ENCODE results near the gene ISCU.

Gene ISCU

DNA sequence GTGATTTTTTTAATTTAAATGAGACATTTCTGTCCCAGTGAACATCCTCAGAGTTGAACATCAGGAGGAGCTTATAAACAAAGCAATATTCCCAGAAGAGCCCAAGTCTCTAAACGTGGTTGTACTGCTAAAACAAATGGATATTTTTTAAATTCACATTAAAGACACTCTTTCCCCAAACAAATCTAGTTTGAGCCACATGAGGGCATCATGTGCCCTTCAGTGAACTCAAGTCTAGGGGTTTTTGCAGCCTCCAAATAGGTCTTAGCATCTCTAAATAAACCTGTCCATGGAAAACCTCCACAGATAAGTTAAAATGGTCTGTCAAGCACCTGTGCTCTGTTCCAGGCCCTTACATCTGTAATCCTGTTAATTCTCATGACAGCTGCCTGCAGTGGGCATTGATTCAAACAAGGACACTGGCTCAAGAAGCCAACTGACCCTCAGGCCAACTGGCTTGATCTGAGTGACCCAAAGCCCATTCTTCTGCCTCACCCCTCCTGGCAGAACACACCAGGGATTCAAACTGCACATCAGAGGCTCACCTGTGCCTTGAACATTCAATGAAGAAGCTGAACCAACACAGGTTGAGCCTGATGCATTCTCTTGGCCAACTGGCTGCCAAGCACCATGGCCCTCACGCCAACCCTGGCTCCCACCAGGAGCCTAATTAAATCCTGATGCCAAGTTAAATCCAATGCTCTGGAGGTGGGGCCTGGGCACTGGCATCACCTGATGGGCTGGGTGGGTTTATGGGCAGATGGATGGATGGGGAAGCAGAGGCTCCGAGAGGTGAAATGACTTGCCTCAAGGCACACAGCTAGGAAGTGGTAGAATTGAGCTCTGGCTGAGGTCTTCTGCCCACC is 8.6 kb downstream of the ISCU start:
- peak; percentile 71 for ATAC-seq
- TF ChIP-seq SNAI2 (CRISPR knock-in tag; IDR thresholded peaks at IDR 0.05) (no peak), RARB (CRISPR knock-in tag; IDR thresholded peaks at IDR 0.05) (no peak), BACH2 (CRISPR knock-in tag; IDR thresholded peaks at IDR 0.05; ENCODE audit: borderline replicate concordance) (no peak), ZC3H10 (CRISPR knock-in tag; IDR thresholded peaks at IDR 0.05) (no peak), TOX (CRISPR knock-in tag; IDR thresholded peaks at IDR 0.05; ENCODE audit: borderline replicate concordance) (no peak), ZFP3 (CRISPR knock-in tag; IDR thresholded peaks at IDR 0.05) (no peak), ISL1 (CRISPR knock-in tag; IDR thresholded peaks at IDR 0.05) (no peak), ZFP30 (CRISPR knock-in tag; IDR thresholded peaks at IDR 0.05) (no peak)
- TF ChIP-seq, protein P1, sequence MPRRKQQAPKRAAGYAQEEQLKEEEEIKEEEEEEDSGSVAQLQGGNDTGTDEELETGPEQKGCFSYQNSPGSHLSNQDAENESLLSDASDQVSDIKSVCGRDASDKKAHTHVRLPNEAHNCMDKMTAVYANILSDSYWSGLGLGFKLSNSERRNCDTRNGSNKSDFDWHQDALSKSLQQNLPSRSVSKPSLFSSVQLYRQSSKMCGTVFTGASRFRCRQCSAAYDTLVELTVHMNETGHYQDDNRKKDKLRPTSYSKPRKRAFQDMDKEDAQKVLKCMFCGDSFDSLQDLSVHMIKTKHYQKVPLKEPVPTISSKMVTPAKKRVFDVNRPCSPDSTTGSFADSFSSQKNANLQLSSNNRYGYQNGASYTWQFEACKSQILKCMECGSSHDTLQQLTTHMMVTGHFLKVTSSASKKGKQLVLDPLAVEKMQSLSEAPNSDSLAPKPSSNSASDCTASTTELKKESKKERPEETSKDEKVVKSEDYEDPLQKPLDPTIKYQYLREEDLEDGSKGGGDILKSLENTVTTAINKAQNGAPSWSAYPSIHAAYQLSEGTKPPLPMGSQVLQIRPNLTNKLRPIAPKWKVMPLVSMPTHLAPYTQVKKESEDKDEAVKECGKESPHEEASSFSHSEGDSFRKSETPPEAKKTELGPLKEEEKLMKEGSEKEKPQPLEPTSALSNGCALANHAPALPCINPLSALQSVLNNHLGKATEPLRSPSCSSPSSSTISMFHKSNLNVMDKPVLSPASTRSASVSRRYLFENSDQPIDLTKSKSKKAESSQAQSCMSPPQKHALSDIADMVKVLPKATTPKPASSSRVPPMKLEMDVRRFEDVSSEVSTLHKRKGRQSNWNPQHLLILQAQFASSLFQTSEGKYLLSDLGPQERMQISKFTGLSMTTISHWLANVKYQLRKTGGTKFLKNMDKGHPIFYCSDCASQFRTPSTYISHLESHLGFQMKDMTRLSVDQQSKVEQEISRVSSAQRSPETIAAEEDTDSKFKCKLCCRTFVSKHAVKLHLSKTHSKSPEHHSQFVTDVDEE (CRISPR knock-in tag; IDR thresholded peaks at IDR 0.05): no peak
- TF ChIP-seq, protein P2, sequence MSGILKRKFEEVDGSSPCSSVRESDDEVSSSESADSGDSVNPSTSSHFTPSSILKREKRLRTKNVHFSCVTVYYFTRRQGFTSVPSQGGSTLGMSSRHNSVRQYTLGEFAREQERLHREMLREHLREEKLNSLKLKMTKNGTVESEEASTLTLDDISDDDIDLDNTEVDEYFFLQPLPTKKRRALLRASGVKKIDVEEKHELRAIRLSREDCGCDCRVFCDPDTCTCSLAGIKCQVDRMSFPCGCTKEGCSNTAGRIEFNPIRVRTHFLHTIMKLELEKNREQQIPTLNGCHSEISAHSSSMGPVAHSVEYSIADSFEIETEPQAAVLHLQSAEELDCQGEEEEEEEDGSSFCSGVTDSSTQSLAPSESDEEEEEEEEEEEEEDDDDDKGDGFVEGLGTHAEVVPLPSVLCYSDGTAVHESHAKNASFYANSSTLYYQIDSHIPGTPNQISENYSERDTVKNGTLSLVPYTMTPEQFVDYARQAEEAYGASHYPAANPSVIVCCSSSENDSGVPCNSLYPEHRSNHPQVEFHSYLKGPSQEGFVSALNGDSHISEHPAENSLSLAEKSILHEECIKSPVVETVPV (CRISPR knock-in tag; IDR thresholded peaks at IDR 0.05): no peak
- TF ChIP-seq, protein P3, sequence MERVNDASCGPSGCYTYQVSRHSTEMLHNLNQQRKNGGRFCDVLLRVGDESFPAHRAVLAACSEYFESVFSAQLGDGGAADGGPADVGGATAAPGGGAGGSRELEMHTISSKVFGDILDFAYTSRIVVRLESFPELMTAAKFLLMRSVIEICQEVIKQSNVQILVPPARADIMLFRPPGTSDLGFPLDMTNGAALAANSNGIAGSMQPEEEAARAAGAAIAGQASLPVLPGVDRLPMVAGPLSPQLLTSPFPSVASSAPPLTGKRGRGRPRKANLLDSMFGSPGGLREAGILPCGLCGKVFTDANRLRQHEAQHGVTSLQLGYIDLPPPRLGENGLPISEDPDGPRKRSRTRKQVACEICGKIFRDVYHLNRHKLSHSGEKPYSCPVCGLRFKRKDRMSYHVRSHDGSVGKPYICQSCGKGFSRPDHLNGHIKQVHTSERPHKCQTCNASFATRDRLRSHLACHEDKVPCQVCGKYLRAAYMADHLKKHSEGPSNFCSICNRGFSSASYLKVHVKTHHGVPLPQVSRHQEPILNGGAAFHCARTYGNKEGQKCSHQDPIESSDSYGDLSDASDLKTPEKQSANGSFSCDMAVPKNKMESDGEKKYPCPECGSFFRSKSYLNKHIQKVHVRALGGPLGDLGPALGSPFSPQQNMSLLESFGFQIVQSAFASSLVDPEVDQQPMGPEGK (CRISPR knock-in tag; IDR thresholded peaks at IDR 0.05; ENCODE audit: borderline replicate concordance): no peak

DNA sequence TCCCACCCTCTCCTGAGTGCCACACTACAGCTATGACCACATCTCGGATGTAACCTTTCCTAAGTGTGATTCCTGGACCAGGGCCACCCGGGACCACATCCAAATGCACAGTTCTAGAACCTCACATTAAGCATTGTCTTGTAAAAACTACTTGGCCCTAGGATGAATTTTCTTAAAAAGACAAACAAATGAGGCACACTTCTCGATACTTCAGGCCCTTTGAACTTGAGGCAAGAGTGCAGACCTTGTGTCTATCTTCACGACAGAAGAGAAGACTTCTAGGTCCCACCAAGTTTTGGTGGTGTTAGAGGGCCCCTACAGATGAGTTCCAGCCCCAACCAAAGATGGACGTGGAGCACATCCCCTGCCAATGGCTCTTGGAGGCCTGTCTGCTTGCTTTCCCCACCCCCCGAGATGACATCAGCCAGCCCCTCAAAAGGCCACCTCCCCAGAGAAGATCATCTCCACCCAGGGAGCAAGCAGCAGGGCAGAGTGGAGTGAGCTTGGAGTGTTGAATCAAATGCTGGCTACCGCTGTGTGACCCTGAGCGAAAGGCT is 9.3 kb downstream of the ISCU start:
- no peak for TF ChIP-seq TOX (CRISPR knock-in tag; IDR thresholded peaks at IDR 0.05; ENCODE audit: borderline replicate concordance)
- ATAC-seq: no peak

DNA sequence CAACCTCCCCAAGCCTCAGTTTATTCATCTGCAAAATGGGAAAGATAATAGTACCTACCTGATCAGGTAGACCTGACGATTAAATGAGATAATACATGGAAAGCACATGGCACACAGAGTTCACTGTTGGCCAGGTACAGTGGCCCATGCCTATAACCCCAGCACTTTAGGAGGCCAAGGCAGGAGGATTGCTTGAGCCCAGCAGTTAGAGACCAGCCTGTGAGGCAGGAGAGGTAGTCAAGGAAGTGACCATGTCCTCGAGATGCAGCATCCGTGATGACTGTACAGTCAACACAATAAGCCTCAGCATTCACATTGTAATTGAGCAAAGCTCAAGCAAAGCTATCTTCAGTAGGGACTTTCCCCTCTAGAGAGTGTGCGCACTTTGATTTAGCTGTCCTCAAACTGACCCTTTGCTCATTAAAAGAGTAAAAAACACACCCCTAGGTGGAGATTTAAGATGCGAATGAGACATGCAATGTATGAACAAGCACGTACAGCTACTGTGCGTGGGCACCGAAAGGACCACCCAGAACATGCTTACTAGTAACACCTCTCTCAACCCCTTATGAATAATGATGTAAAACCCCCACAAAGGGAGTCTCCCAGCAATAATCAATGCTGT is 9.9 kb downstream of the ISCU start:
- ATAC-seq: no peak
- TF ChIP-seq ZNF70 (CRISPR knock-in tag; IDR thresholded peaks at IDR 0.05) (no peak), GLIS3 (CRISPR knock-in tag; IDR thresholded peaks at IDR 0.05) (no peak), SNAI2 (CRISPR knock-in tag; IDR thresholded peaks at IDR 0.05) (no peak)
- TF ChIP-seq, protein P4, sequence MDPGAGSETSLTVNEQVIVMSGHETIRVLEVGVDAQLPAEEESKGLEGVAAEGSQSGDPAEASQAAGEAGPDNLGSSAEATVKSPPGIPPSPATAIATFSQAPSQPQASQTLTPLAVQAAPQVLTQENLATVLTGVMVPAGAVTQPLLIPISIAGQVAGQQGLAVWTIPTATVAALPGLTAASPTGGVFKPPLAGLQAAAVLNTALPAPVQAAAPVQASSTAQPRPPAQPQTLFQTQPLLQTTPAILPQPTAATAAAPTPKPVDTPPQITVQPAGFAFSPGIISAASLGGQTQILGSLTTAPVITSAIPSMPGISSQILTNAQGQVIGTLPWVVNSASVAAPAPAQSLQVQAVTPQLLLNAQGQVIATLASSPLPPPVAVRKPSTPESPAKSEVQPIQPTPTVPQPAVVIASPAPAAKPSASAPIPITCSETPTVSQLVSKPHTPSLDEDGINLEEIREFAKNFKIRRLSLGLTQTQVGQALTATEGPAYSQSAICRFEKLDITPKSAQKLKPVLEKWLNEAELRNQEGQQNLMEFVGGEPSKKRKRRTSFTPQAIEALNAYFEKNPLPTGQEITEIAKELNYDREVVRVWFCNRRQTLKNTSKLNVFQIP (CRISPR knock-in tag; IDR thresholded peaks at IDR 0.05; ENCODE audit: borderline replicate concordance, low read depth): no peak
- TF ChIP-seq, protein P2 (CRISPR knock-in tag; IDR thresholded peaks at IDR 0.05): no peak

DNA sequence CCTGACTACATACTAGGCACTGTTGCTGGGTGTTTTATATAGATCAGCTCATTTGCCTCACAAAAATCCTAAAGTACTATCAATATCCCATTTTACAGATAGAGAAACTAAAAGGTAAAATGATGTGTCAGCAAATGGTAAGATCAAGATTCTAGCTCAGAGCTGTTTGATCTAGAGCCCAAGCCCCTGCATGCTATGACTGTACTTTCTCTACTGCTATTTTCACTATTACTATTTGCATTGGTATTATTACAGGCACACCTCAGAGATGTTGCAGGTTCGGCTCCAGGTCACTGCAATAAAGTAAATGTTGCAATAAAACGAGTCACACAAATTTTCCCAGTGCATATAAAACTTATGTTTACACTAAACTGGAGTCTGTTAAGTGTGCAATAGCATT is 10.9 kb downstream of the ISCU start:
- no peak for ATAC-seq
- TF ChIP-seq OSR1 (CRISPR knock-in tag; IDR thresholded peaks at IDR 0.05) (no peak), ZNF8 (CRISPR knock-in tag; IDR thresholded peaks at IDR 0.05) (no peak), ZNF565 (CRISPR knock-in tag; conservative IDR thresholded peaks at IDR 0.05; ENCODE audit: low read depth) (no peak), BACH2 (CRISPR knock-in tag; IDR thresholded peaks at IDR 0.05; ENCODE audit: borderline replicate concordance) (no peak), PPARA (CRISPR knock-in tag; IDR thresholded peaks at IDR 0.05; ENCODE audit: borderline replicate concordance) (no peak), CSDC2 (CRISPR knock-in tag; IDR thresholded peaks at IDR 0.05) (no peak), ZFP3 (CRISPR knock-in tag; IDR thresholded peaks at IDR 0.05) (no peak), SNAI2 (CRISPR knock-in tag; IDR thresholded peaks at IDR 0.05) (no peak), ARNTL (CRISPR knock-in tag; IDR thresholded peaks at IDR 0.05; ENCODE audit: borderline replicate concordance, low read depth) (no peak)
- TF ChIP-seq, protein P4 (CRISPR knock-in tag; IDR thresholded peaks at IDR 0.05; ENCODE audit: borderline replicate concordance, low read depth): no peak
- TF ChIP-seq, protein P5, sequence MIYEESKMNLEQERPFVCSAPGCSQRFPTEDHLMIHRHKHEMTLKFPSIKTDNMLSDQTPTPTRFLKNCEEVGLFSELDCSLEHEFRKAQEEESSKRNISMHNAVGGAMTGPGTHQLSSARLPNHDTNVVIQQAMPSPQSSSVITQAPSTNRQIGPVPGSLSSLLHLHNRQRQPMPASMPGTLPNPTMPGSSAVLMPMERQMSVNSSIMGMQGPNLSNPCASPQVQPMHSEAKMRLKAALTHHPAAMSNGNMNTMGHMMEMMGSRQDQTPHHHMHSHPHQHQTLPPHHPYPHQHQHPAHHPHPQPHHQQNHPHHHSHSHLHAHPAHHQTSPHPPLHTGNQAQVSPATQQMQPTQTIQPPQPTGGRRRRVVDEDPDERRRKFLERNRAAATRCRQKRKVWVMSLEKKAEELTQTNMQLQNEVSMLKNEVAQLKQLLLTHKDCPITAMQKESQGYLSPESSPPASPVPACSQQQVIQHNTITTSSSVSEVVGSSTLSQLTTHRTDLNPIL (CRISPR knock-in tag; IDR thresholded peaks at IDR 0.05; ENCODE audit: low read depth): no peak

All from SK-N-SH treated with all-trans-retinoic acid at 6 μM for 48 hours (cell line).